Sciatic nerve (tissue), 2 donors: Measurements from ENCODE around the gene SLAIN1. TPM values are rescaled to one million over a fixed set of nuclear protein-coding genes. Genes with fewer than 3 reads are reported as not detected.
"Not testable (repeated sequence)": the region's sequence is repeated elsewhere in the genome, so short reads cannot be mapped to it uniquely, and the experiment has no call there.

Experiments
- ATAC-seq: fragments of 200-7000 bp; cut with Tn5 transposase; one replicate; pipeline ENCODE4 v1.9.1; 2020; ENCODE audit warnings: mild to moderate bottlenecking, moderate library complexity
- DNase-seq: peaks from one replicate; pipeline ENCODE4 v3.0.0-alpha.2; 2020; ENCODE audit warnings: low spot score
- intact Hi-C: fragments of 100-400 bp; cut with DNase I; formaldehyde crosslinking; loops from one replicate; pipeline ENCODE4 v1.14.2; 2022
- total RNA-seq: library from RNA; stranded (reverse); fragmentation: NEBNext Ultra II Directional; extraction: Animal tissue kit (Norgen Biotek cat#: 25700); gene quantifications from one replicate; pipeline ENCODE4 v1.2.1, GENCODE V29; 2021
- donor health status: DM: no; HTN: no; CAD: no.
- donor health status: DM: no; HTN: no; CAD: no.

SLAIN1 gene
- total RNA-seq: 10.1 TPM

DNA sequence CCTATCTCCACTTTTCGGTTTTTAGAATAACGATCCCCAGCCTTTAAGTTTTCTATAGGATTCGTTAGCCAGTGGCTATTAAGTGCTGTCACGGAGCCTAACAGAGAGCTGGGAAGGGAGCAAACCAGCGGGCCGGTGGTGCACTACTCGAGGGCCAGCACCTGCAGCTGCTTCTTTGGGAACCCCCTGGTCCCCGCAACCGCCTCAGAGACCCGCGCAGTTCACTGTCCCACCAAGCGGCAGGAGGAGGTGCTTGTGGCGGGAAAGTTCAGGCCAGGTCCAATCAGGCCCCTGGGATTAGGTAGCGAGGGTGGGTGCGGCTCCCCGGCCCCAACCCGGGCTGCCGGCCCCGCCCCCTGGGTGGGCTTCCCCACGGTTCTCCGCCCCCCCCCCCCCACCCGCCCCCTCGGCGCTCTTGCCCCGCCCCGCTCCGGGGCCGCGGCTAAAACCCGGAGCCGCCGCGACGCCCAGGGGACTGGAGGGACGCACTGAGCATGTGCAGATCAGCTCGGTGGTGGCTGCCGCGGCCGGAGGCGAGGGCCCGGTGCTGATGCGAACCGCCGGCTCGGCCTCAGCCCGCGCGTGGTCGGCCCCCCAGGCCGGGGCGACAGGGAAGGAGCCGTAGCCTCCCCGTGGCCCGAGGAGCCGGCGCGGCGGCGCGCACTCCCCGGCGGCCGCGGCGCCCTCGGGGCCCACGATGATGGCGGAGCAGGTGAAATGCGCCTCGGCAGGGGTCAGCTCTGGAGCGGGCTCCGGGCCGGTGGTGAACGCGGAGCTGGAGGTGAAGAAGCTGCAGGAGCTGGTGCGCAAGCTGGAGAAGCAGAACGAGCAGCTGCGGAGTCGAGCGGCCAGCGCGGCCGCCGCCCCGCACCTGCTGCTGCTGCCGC, at the start of gene SLAIN1:
TSS of gene SLAIN1 (plus strand) at position 471 of the 887 bp plus-strand sequence. CDS start at position 698, 227 bp downstream.
- DNase-seq: peak; percentile 86
- intact Hi-C loops: no loop called here
- ATAC-seq: peak; percentile 94

- intact Hi-C loops: no loop called here
- ATAC-seq (no peak), DNase-seq (no peak)
These were observed 47.1 kb upstream of the SLAIN1 start for GRCh38 chr13:77650409-77650808.

DNA sequence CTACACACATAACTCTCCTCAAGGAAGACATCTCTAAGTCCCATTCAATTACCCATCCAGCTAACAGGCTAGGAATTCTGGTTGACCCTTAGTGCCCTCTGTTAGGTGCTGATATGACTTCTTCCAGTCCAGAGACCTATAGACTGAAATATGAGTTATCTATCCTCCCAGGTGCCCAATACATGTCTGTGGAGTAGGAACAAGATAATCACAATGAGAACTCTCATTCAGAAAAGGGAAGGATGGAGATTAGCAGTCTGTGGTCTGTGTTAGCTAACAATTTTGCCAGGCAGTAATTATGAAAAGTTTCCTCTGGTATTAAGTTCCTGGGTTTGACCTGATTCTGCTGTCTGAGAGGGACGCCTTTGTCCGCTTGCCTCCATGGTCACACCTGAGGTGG, 44.2 kb upstream of the SLAIN1 start:
- ATAC-seq (no peak), DNase-seq (no peak)
- intact Hi-C loops: no loop called here

- intact Hi-C loops, ATAC-seq: not testable (repeated sequence)
- DNase-seq: peak; percentile 56
These were observed 37.5 kb upstream of the SLAIN1 start for GRCh38 chr13:77660016-77660415.

- intact Hi-C loops: no loop called here
- ATAC-seq (no peak), DNase-seq (no peak)
These were observed 36.6 kb upstream of the SLAIN1 start for GRCh38 chr13:77660841-77661250.

DNA sequence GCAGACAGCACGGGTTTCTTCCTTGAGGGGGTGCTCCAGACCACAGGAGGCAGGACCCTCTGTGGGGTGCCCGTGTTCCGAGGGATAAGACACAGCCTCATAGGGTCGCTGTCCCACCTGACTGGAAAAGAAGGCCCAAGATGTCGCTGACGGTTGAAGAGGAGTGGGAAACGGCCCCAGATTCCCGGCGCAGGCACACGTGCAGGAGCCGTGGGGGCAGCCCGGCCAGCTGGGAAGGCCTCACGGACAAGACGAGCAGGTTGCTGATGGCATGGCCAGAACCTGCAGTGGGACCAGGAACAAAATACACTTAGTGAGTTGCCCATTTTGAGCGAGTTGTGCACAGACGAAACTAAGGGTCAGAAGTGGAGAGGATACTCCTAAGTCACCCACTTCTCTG, 35.2 kb upstream of the SLAIN1 start:
- DNase-seq, ATAC-seq, intact Hi-C loops: not testable (repeated sequence)

- ATAC-seq, DNase-seq, intact Hi-C loops: not testable (repeated sequence)
These were observed 34.7 kb upstream of the SLAIN1 start for GRCh38 chr13:77662831-77663230.

GRCh38 chr13:77674852-77675251, 22.6 kb upstream of the SLAIN1 start:
- no peak for DNase-seq
- ATAC-seq: no peak
- intact Hi-C loops: no loop called here

- ATAC-seq: no peak
- intact Hi-C loops: no loop called here
- DNase-seq: no peak
These were observed 18.7 kb upstream of the SLAIN1 start for GRCh38 chr13:77678691-77679235.

- intact Hi-C loops: no loop called here
- ATAC-seq (no peak), DNase-seq (no peak)
These were observed 9.7 kb upstream of the SLAIN1 start for GRCh38 chr13:77687799-77688198.

DNA sequence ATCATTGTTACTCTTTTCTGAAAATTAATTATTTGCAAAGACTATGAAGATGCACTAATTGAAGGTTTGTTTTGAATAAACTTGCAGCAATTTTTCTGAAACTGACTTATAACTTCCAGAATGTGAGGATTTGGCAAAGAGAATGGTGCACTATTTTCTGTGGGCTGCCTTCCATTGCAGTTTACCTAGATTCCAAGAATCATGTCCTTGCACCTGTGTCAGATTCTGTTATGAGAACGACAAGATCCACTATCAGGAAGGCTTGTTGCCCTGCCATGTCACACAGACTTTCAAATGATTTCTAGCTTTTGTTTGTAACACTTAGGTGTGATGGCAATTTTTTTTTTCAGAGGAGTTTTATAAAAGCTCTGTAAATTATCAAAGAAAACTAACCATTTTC, 5.6 kb upstream of the SLAIN1 start:
- intact Hi-C loops: no loop called here
- no peak for ATAC-seq
- DNase-seq: no peak

GRCh38 chr13:77692746-77693448, 4.6 kb upstream of the SLAIN1 start:
- DNase-seq: no peak
- ATAC-seq: peak; percentile 31
- intact Hi-C loops: no loop called here

GRCh38 chr13:77693449-77693940, 4.0 kb upstream of the SLAIN1 start:
- intact Hi-C loops: no loop called here

DNA sequence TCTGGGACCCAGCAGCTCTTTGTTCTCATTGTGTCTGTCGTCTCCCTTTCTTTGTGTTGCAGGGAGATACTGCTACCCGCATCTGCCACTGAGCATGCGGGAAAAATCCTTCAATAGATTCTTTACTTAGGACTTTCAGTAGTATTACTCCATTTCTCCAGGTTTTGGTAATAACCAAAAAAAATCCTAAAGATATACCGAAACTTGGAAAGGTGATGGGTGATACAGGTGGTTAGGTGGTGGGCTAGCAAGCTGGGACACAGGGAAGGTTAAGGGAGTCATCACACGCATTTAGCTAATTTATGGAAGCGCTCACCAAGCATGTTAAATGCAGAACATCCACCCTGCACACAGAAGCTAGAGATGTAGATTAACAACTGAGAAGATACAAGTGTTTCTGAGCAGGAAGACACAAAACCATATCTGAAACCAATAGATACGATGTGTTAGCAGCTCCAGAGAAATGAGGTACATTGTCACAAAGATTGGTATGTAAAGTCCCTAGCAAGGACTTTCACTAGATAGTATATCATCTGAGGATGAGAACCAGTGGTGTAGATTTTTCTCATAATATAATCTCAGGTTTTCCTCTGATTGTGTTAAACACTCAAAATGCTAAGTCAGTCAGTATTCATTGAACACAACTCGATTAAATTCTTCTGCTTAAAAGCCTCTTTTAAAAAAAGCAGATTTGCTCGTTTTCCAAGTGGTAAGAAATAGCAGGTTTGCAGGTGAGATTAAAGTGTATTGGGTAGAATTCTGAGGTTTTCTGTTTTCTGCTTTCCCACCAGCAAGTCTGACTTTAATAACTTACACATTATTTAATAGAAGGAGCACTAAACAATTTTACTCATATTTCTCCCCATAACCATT, 1.2 kb upstream of the SLAIN1 start:
- ATAC-seq: no peak
- intact Hi-C loops: no loop called here

More at GRCh38 chr13:77693449-77693940, 4.0 kb upstream of the SLAIN1 start:
- DNase-seq (no peak), ATAC-seq (no peak)

DNA sequence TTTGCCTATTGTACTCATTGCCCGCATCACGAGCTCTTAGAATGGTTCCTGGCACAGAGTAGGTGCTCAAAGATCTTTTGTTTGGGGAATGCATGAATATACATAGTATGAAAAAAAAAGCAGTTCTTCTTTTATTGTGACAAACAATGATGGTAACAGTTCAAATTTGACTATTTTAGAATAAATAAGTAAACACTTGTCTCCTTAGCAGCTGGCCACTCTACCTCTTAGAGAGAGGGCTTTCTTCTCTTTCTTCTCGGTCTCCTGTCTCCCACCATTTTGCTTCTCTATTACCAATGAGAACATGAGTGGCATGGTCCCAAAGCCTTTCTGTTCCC, 639 bp upstream of the SLAIN1 start:
- intact Hi-C loops: no loop called here
- DNase-seq (no peak), ATAC-seq (peak; percentile 46)

More for the DNA sequence above, 1.2 kb upstream of the SLAIN1 start:
- DNase-seq: no peak

DNA sequence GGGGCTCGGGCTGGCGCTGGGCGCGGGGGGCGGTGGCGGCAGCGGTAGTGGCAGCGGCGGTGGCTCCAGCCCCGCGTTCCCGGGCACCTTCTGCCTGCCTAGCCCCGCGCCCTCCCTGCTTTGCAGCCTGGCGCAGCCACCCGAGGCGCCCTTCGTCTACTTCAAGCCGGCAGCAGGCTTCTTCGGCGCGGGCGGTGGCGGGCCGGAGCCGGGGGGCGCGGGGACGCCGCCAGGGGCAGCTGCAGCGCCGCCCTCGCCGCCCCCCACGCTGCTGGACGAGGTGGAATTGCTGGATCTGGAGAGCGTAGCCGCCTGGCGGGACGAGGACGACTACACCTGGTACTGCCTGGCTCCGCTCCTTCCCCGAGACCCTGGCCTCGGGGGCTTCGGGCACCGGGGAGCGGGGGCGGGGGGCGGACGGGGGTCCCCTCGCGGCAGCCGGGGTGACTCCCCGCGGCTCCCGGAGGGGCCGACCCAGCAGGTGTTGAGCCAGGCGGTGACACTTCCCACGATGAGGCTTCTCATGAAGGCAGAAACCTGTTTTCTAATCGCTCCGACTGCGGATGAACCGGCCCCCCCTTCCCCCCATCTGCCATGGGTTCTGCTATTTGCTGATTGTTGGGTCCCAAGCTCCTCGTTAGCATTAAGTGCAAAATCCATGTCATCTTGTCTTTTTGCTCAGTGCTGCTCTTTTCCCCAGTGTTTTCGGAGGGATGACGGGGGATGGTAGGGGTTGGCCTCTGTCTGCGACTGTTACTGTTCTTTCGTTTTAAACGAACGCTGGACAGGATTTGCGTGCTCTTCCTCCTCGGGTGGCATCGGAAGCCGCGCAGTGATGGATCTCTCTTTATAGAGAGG, 943 bp downstream of the SLAIN1 start:
- intact Hi-C loops: no loop called here
- DNase-seq (no peak), ATAC-seq (peak; percentile 47)

DNA sequence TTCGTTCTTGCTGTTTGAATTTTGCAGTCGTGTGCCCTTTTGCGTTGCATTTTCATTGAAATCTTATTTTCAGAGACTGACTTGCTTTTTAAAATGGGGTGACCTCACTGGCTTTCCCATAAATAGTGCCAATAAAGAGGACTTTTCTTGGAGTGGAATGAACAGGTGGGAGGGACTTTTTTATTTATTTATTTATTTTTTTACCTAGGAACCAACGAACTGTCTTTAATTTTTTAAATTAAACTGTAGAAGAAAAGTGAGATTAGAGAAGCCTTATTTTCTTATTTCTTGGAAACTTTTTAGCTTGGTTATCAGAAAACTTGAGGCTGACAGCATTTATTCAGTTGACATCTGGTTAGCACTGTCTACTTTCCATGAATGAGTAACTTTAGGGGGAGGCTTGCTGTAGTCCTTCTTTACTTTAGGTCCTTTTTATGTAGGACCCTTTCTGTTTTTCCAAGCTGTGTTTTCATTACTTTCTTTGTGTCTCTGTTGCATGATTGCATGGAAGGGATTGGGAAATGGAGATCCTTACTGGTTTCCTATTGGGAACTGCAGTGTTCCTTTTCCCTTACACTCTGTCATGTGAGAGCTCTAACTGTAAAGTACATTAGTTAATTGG, 1.7 kb downstream of the SLAIN1 start:
- intact Hi-C loops: no loop called here
- ATAC-seq: no peak
- DNase-seq: no peak

DNA sequence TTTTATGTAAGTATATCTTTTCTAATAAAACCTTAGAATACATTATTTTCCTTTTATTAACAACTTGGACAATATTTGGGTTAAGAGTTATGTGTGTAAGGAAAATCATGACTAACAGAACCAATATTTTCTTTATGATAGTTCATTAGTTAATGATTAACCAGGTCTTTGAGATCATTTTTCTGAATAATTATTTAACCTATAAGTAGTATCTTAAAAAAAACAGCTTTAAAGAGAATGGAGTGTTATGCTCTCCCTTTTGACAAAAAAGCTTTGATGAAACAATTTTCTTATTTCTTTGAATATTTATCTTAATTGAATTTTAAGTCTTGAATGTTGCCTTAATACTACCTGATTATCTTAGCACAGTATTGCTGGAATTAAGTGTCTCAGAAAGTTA, 3.8 kb downstream of the SLAIN1 start:
- no peak for ATAC-seq
- no peak for DNase-seq
- intact Hi-C loops: no loop called here
